A673 (cell line): ENCODE measurements around the gene SPTLC3. TPM values are rescaled to one million over a fixed set of nuclear protein-coding genes. Genes with fewer than 3 reads are reported as not detected.

ENCODE experiments used
- BruUV-seq: library from RNA; stranded (reverse); fragments of 400-500 nt; replicated peaks from 2 replicates; lab custom pipeline; 2021; lab: Mats Ljungman, UMichigan
- CTCF ChIA-PET: fragments of 300-600 bp; sonication (Branson Sonifier 250); formaldehyde crosslinking; loops from one replicate; lab custom pipeline; 2022; ENCODE audit warnings: antibody characterized with exemption; lab: Charles Lee
- POLR2A ChIA-PET: fragments of 300-600 bp; sonication (Branson Sonifier 250); formaldehyde crosslinking; loops from one replicate; lab custom pipeline; 2022; ENCODE audit warnings: antibody characterized with exemption; ENCODE audit not compliant: low non-redundant PET; lab: Charles Lee
- DNase-seq: peaks from one replicate; pipeline ENCODE4 v3.0.0-alpha.2; 2015; ENCODE audit warnings: low spot score
- H3K27ac ChIP-seq: fragments of 200-600 bp; sonication (generic); 2 replicates; pipeline ENCODE4 v1.5.1; 2016; ENCODE audit warnings: mixed run types, low read depth, mild to moderate bottlenecking, mixed read lengths, antibody characterized with exemption, low read length; ENCODE audit not compliant: poor library complexity, severe bottlenecking
- H3K27me3 ChIP-seq: fragments of 200-600 bp; sonication (generic); replicated peaks from 2 replicates; pipeline ENCODE4 v1.6.1; 2017; ENCODE audit warnings: mixed run types, low read depth, mild to moderate bottlenecking, mixed read lengths, antibody characterized with exemption, low read length; ENCODE audit not compliant: insufficient read depth, poor library complexity
- H3K36me3 ChIP-seq: fragments of 200-600 bp; sonication (generic); 2 replicates; pipeline ENCODE4 v1.6.1; 2016; ENCODE audit warnings: mixed run types, mild to moderate bottlenecking, mixed read lengths, antibody characterized with exemption, low read length; ENCODE audit not compliant: insufficient read depth, poor library complexity, severe bottlenecking
- H3K4me1 ChIP-seq: fragments of 200-600 bp; sonication (generic); 2 replicates; pipeline ENCODE4 v1.6.1; 2017; ENCODE audit warnings: mixed run types, mild to moderate bottlenecking, mixed read lengths, antibody characterized with exemption, low read length; ENCODE audit not compliant: insufficient read depth, poor library complexity, severe bottlenecking
- H3K4me3 ChIP-seq: fragments of 200-600 bp; sonication (generic); 2 replicates; pipeline ENCODE4 v1.5.1; 2016; ENCODE audit warnings: low read depth, mixed run types, mild to moderate bottlenecking, mixed read lengths, low read length; ENCODE audit not compliant: poor library complexity, severe bottlenecking
- H3K9me3 ChIP-seq: fragments of 200-600 bp; sonication (generic); 2 replicates; pipeline ENCODE4 v1.6.1; 2016; ENCODE audit warnings: mixed run types, low read depth, mild to moderate bottlenecking, mixed read lengths, antibody characterized with exemption, low read length; ENCODE audit not compliant: poor library complexity, severe bottlenecking
- CTCF ChIP-seq: fragments of 300-800, 200-600 bp; sonication (generic); conservative IDR thresholded peaks from 2 replicates; pipeline ENCODE4 v1.5.1; 2017; ENCODE audit warnings: low read depth, mild to moderate bottlenecking, antibody characterized with exemption, low read length, moderate library complexity, mixed read lengths
- EZH2 ChIP-seq: fragments of 200-600 bp; sonication (generic); IDR thresholded peaks from 2 replicates; pipeline ENCODE4 v1.6.1; 2017; ENCODE audit warnings: borderline replicate concordance, low read depth, mild to moderate bottlenecking, mixed read lengths, antibody characterized with exemption, low read length; ENCODE audit not compliant: poor library complexity, severe bottlenecking
- intact Hi-C: fragments of 100-400 bp; cut with micrococcal nuclease; formaldehyde crosslinking; loops from one replicate; pipeline ENCODE4 v1.10.0; 2022; ENCODE audit not compliant: unreplicated experiment
- total RNA-seq: library from RNA; stranded (reverse); gene quantifications from 2 replicates; pipeline ENCODE4 v1.2.3, GENCODE V29; 2021

SPTLC3 gene
- total RNA-seq, 1 experiment from 2014 or later = 0.06 TPM

- no peak for DNase-seq
- no peak overlapping the region for H3K27ac ChIP-seq
- TF ChIP-seq CTCF (no peak), EZH2 (no peak)
- H3K27me3 ChIP-seq = peaks cover under 1% of the 10 kb centered on the region
- H3K4me1 ChIP-seq = no peaks in the 10 kb centered on the region
- H3K9me3 ChIP-seq = no peaks in the 10 kb centered on the region
- POLR2A ChIA-PET = no interaction called here
- intact Hi-C loops = no loop called here
- no peak overlapping the region for H3K4me3 ChIP-seq
- no TSS peak for BruUV-seq
- CTCF ChIA-PET = no interaction called here
- no peaks in the 10 kb centered on the region for H3K36me3 ChIP-seq
Observed at GRCh38 chr20:13081877-13082276, 73.1 kb downstream of the SPTLC3 start.

- Histone ChIP-seq H3K36me3 (no peaks in the 10 kb centered on the region), H3K27ac (no peak overlapping the region), H3K27me3 (no peaks in the 10 kb centered on the region), H3K4me1 (no peaks in the 10 kb centered on the region), H3K9me3 (no peaks in the 10 kb centered on the region), H3K4me3 (no peak overlapping the region)
- POLR2A ChIA-PET = no interaction called here
- DNase-seq = no peak
- CTCF ChIA-PET = no interaction called here
- BruUV-seq = no TSS peak
- intact Hi-C loops = no loop called here
- TF ChIP-seq EZH2 (no peak), CTCF (no peak)
Observed at GRCh38 chr20:13082378-13082777, 73.6 kb downstream of the SPTLC3 start.

- Histone ChIP-seq H3K27ac (no peak overlapping the region), H3K27me3 (no peaks in the 10 kb centered on the region), H3K4me1 (no peaks in the 10 kb centered on the region), H3K9me3 (no peaks in the 10 kb centered on the region), H3K36me3 (no peaks in the 10 kb centered on the region), H3K4me3 (no peak overlapping the region)
- ChIA-PET CTCF (no interaction called here), POLR2A (no interaction called here)
- no peak for DNase-seq
- intact Hi-C loops = loop anchor here (5.0 kb wide), 1 partner anchor 93 kb away; no protein-coding TSS in a partner anchor
- TF ChIP-seq CTCF (no peak), EZH2 (no peak)
- no TSS peak for BruUV-seq
Observed at GRCh38 chr20:13085275-13085674, 76.5 kb downstream of the SPTLC3 start.
